Stomach (tissue), 4 donors: ENCODE results near the gene KANSL1.

Source experiments
- EP300 ChIP-seq: sonication (generic); formaldehyde crosslinking; IDR thresholded peaks from one replicate; pipeline ENCODE4 v1.6.1; 2017; ENCODE audit warnings: antibody characterized with exemption
- POLR2A ChIP-seq, 4 donors: fragments of 450-650 bp; IDR thresholded peaks; one replicate each; pipeline ENCODE4 v1.6.1; 2016; ENCODE audit warnings: antibody characterized with exemption in 4 of 4, control low read depth in 2 of 4, mild to moderate bottlenecking in 1 of 4, moderate library complexity in 1 of 4
- TF ChIP-seq, protein P1 (sequence below), 7 experiments: fragments of 450-650 bp in 4 of 7; fragments of 200-600 bp in 3 of 7; sonication (generic) in 3 of 7; IDR thresholded peaks; one replicate each; pipeline ENCODE4 v1.5.1; 2016 to 2019; ENCODE audit warnings: antibody characterized with exemption in 7 of 7, control low read depth in 2 of 7, mild to moderate bottlenecking in 1 of 7

DNA sequence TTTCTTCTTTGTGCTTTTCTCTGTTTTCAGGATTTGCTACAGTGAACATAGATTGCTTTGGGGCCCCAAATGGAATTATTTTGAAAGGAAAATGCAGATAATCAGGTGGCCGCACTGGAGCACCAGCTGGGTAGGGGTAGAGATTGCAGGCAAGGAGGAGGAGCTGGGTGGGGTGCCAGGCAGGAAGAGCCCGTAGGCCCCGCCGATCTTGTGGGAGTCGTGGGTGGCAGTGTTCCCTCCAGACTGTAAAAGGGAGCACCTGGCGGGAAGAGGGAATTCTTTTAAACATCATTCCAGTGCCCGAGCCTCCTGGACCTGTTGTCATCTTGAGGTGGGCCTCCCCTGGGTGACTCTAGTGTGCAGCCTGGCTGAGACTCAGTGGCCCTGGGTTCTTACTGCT, 192.9 kb downstream of the KANSL1 start:
- TF ChIP-seq POLR2A (IDR thresholded peaks at IDR 0.05): no peak
- TF ChIP-seq, protein P1, sequence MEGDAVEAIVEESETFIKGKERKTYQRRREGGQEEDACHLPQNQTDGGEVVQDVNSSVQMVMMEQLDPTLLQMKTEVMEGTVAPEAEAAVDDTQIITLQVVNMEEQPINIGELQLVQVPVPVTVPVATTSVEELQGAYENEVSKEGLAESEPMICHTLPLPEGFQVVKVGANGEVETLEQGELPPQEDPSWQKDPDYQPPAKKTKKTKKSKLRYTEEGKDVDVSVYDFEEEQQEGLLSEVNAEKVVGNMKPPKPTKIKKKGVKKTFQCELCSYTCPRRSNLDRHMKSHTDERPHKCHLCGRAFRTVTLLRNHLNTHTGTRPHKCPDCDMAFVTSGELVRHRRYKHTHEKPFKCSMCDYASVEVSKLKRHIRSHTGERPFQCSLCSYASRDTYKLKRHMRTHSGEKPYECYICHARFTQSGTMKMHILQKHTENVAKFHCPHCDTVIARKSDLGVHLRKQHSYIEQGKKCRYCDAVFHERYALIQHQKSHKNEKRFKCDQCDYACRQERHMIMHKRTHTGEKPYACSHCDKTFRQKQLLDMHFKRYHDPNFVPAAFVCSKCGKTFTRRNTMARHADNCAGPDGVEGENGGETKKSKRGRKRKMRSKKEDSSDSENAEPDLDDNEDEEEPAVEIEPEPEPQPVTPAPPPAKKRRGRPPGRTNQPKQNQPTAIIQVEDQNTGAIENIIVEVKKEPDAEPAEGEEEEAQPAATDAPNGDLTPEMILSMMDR (IDR thresholded peaks at IDR 0.05): no peak
- no peak for TF ChIP-seq EP300
